ENCODE data around the gene RFC3.

DNA sequence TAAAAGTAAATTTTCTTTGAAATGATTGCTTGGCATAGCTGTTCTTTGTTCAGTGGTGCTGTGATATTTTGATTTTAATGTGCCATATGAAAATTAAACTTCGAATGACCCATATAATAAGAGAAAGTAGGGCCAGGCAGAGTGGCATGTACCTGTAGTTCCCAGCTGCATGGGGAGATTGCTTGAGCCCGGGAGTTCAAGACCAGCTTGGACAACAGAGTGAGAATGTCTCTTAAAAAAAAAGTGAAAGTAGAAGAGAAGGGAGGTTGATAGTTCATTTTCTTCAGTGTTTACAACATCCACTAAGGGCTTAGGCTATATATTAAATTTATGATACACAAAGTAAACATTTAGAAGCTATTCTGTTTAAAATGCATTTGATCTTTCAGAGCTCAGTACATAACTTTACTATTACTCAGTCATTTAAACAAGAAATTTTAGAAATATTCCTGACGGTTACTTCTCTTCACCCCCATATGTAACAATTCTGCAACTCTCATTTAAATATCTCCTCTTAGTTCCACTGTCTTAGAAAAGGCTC lies 17.2 kb upstream of the RFC3 start:
- TF ChIP-seq, protein P1, sequence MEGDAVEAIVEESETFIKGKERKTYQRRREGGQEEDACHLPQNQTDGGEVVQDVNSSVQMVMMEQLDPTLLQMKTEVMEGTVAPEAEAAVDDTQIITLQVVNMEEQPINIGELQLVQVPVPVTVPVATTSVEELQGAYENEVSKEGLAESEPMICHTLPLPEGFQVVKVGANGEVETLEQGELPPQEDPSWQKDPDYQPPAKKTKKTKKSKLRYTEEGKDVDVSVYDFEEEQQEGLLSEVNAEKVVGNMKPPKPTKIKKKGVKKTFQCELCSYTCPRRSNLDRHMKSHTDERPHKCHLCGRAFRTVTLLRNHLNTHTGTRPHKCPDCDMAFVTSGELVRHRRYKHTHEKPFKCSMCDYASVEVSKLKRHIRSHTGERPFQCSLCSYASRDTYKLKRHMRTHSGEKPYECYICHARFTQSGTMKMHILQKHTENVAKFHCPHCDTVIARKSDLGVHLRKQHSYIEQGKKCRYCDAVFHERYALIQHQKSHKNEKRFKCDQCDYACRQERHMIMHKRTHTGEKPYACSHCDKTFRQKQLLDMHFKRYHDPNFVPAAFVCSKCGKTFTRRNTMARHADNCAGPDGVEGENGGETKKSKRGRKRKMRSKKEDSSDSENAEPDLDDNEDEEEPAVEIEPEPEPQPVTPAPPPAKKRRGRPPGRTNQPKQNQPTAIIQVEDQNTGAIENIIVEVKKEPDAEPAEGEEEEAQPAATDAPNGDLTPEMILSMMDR (conservative IDR thresholded peaks at IDR 0.05), result 0 out of 2 replicates have a peak, but pooled peaks have one; percentile 16
- TF ChIP-seq EZH2 (IDR thresholded peaks at IDR 0.05; ENCODE audit: low read depth), result no peak

All from PC-9 (cell line).